ENCODE results near the gene EPHB2.

EPHB2 gene

GRCh38 chr1:22752339-22752738 lies 41.7 kb downstream of the EPHB2 start:
- DNase-seq, result no peak

GRCh38 chr1:22753481-22753971 lies 42.9 kb downstream of the EPHB2 start:
- no peak for DNase-seq

GRCh38 chr1:22754106-22754768 lies 43.6 kb downstream of the EPHB2 start:
- no peak for DNase-seq

- DNase-seq, result no peak
Observed at GRCh38 chr1:22754824-22755223, 44.2 kb downstream of the EPHB2 start.

- no peak for DNase-seq
Observed at GRCh38 chr1:22755641-22756040, 45.0 kb downstream of the EPHB2 start.

- DNase-seq, result no peak
Observed at GRCh38 chr1:22756125-22756735, 45.6 kb downstream of the EPHB2 start.

GRCh38 chr1:22760455-22760854 lies 49.8 kb downstream of the EPHB2 start:
- DNase-seq, result no peak

- DNase-seq, result no peak
Observed at GRCh38 chr1:22761101-22761500, 50.5 kb downstream of the EPHB2 start.

GRCh38 chr1:22761821-22762220 lies 51.2 kb downstream of the EPHB2 start:
- no peak for DNase-seq

- DNase-seq, result no peak
Observed at GRCh38 chr1:22763487-22764200, 53.0 kb downstream of the EPHB2 start.

- no peak for DNase-seq
Observed at GRCh38 chr1:22767852-22768251, 57.2 kb downstream of the EPHB2 start.

- DNase-seq, result no peak
Observed at GRCh38 chr1:22769932-22770331, 59.3 kb downstream of the EPHB2 start.

- no peak for DNase-seq
Observed at GRCh38 chr1:22772014-22772413, 61.4 kb downstream of the EPHB2 start.

- no peak for DNase-seq
Observed at GRCh38 chr1:22773981-22774832, 63.6 kb downstream of the EPHB2 start.

- no peak for DNase-seq
Observed at GRCh38 chr1:22774833-22775182, 64.2 kb downstream of the EPHB2 start.

GRCh38 chr1:22775478-22775877 lies 64.8 kb downstream of the EPHB2 start:
- DNase-seq, result no peak

GRCh38 chr1:22776035-22776613 lies 65.5 kb downstream of the EPHB2 start:
- DNase-seq, result no peak

- no peak for DNase-seq
Observed at GRCh38 chr1:22777388-22778057, 66.9 kb downstream of the EPHB2 start.

- DNase-seq, result no peak
Observed at GRCh38 chr1:22778408-22778807, 67.8 kb downstream of the EPHB2 start.

GRCh38 chr1:22778862-22779520 lies 68.4 kb downstream of the EPHB2 start:
- no peak for DNase-seq

GRCh38 chr1:22780696-22781095 lies 70.1 kb downstream of the EPHB2 start:
- DNase-seq, result peak; percentile 23

GRCh38 chr1:22781483-22781882 lies 70.8 kb downstream of the EPHB2 start:
- DNase-seq, result no peak

All from RPMI8226 (cell line).